Astrocyte (in vitro differentiated cells and primary cell): Measurements from ENCODE around the gene ITFG1.

Experiments
- EZH2 ChIP-seq: IDR thresholded peaks from 2 replicates; pipeline ENCODE4 v1.6.1; 2012; ENCODE audit warnings: mild to moderate bottlenecking, low read length, inconsistent platforms; ENCODE audit not compliant: insufficient read depth
- TF ChIP-seq, protein P1 (sequence below): IDR thresholded peaks from 2 replicates; pipeline ENCODE4 v1.5.1; 2011; ENCODE audit warnings: low read depth, mild to moderate bottlenecking, inconsistent platforms, low read length, moderate library complexity; ENCODE audit not compliant: insufficient read depth

DNA sequence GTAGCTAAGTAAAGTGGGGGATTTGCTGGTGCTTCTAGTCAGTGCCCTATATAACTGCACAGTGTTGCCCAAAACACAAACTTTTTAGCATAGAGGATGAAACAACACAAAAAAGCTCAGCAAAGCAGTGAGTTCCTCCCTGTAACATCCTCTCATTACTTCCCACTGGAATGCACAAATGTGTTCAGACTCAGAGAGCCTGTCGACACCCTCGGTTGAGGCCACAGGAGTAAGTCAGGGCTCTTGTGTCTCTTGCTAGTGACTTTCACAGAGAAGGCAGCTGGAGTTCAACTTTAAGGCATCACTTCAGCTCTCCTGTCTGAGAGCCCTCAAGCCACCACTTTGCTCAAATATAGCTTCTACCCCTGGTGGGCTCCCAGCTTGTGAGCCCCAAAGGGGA, 209.9 kb downstream of the ITFG1 start:
- TF ChIP-seq, protein P1, sequence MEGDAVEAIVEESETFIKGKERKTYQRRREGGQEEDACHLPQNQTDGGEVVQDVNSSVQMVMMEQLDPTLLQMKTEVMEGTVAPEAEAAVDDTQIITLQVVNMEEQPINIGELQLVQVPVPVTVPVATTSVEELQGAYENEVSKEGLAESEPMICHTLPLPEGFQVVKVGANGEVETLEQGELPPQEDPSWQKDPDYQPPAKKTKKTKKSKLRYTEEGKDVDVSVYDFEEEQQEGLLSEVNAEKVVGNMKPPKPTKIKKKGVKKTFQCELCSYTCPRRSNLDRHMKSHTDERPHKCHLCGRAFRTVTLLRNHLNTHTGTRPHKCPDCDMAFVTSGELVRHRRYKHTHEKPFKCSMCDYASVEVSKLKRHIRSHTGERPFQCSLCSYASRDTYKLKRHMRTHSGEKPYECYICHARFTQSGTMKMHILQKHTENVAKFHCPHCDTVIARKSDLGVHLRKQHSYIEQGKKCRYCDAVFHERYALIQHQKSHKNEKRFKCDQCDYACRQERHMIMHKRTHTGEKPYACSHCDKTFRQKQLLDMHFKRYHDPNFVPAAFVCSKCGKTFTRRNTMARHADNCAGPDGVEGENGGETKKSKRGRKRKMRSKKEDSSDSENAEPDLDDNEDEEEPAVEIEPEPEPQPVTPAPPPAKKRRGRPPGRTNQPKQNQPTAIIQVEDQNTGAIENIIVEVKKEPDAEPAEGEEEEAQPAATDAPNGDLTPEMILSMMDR: no peak
- no peak for TF ChIP-seq EZH2
